ENCODE data around the gene ANGPTL8. TPM values are rescaled to one million over a fixed set of nuclear protein-coding genes. Genes with fewer than 3 reads are reported as not detected.

ANGPTL8 gene
- total and polyA plus RNA-seq, 4 donors = 32.4 to 107 (median 67.6) TPM

GRCh38 chr19:11281356-11282049 lies 42.1 kb downstream of the ANGPTL8 start (continued):
- TF ChIP-seq, protein P1, sequence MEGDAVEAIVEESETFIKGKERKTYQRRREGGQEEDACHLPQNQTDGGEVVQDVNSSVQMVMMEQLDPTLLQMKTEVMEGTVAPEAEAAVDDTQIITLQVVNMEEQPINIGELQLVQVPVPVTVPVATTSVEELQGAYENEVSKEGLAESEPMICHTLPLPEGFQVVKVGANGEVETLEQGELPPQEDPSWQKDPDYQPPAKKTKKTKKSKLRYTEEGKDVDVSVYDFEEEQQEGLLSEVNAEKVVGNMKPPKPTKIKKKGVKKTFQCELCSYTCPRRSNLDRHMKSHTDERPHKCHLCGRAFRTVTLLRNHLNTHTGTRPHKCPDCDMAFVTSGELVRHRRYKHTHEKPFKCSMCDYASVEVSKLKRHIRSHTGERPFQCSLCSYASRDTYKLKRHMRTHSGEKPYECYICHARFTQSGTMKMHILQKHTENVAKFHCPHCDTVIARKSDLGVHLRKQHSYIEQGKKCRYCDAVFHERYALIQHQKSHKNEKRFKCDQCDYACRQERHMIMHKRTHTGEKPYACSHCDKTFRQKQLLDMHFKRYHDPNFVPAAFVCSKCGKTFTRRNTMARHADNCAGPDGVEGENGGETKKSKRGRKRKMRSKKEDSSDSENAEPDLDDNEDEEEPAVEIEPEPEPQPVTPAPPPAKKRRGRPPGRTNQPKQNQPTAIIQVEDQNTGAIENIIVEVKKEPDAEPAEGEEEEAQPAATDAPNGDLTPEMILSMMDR (IDR thresholded peaks at IDR 0.05; ENCODE audit: low read depth, low read length, missing input control) = no peak
- no peak for TF ChIP-seq YY1 (IDR thresholded peaks at IDR 0.05)

GRCh38 chr19:11284515-11284914 lies 45.1 kb downstream of the ANGPTL8 start:
- no peak for DNase-seq (ENCODE audit: low spot score)
- Histone ChIP-seq H3K27ac (ENCODE audit: low read depth in 1 of 2, low read length in 2 of 2) (no peak overlapping the region), H3K36me3 (ENCODE audit: control insufficient read depth in 4 of 4, insufficient read depth in 3 of 4, low read depth in 1 of 4, low read length in 3 of 4) (no peaks in the 10 kb centered on the region), H3K9ac (ENCODE audit: low read depth in 1 of 2, low read length in 2 of 2) (no peak overlapping the region), H3K4me3 (ENCODE audit: low read depth in 1 of 3, low read length in 3 of 3) (no peak overlapping the region), H3K9me3 (ENCODE audit: control insufficient read depth in 4 of 4, low read length in 3 of 4) (no peaks in the 10 kb centered on the region), H3K27me3 (ENCODE audit: control insufficient read depth in 4 of 4, insufficient read depth in 4 of 4, low read length in 3 of 4) (no peaks in the 10 kb centered on the region), H3K4me1 (ENCODE audit: control insufficient read depth in 4 of 4, insufficient read depth in 4 of 4, low read length in 3 of 4) (no peaks in the 10 kb centered on the region)
- TF ChIP-seq FOXA1 (IDR thresholded peaks at IDR 0.05) (no peak), MAX (IDR thresholded peaks at IDR 0.05) (no peak), JUND (IDR thresholded peaks at IDR 0.05) (no peak), YY1 (IDR thresholded peaks at IDR 0.05) (no peak), HNF4G (IDR thresholded peaks at IDR 0.05) (no peak), FOXA2 (IDR thresholded peaks at IDR 0.05) (no peak), RXRA (IDR thresholded peaks at IDR 0.05) (no peak)
- TF ChIP-seq, protein P2, sequence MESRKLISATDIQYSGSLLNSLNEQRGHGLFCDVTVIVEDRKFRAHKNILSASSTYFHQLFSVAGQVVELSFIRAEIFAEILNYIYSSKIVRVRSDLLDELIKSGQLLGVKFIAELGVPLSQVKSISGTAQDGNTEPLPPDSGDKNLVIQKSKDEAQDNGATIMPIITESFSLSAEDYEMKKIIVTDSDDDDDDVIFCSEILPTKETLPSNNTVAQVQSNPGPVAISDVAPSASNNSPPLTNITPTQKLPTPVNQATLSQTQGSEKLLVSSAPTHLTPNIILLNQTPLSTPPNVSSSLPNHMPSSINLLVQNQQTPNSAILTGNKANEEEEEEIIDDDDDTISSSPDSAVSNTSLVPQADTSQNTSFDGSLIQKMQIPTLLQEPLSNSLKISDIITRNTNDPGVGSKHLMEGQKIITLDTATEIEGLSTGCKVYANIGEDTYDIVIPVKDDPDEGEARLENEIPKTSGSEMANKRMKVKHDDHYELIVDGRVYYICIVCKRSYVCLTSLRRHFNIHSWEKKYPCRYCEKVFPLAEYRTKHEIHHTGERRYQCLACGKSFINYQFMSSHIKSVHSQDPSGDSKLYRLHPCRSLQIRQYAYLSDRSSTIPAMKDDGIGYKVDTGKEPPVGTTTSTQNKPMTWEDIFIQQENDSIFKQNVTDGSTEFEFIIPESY (IDR thresholded peaks at IDR 0.05) = no peak
- TF ChIP-seq, protein P1 (IDR thresholded peaks at IDR 0.05; ENCODE audit: low read depth, low read length, missing input control) = no peak
- WGBS = 77% methylated on average over 6 of the region's 6 CpGs

DNA sequence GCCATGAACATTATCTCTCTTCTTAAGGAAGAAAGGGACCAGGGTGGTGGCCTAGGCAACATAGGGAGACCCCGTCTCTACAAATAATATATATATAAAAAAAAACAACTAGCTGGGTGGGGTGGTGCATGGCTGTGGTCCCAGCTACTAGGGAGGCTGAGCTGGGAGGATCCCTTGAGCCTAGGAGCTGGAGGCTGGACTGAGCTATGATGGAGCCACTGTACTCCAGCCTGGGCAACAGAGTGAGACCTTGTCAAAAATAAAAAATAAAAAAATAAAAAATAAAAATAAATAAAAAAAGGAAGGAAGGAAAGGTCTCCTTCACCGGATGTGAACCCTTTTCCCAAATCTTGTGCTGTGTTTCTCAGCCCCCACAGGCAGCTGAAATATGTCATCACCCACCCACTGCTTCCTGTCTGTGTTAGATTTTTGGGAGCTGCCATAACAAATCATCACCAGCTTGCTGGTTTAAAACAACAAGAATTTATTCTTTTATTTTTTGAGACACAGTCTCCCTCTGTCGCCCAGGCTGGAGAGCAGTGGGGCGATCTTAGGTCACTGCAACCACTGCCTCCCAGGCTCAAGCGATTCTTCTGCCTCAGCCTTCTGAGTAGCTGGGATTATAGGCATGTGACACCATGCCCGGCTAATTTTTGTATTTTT lies 47.0 kb downstream of the ANGPTL8 start:
- TF ChIP-seq NR2F2 (IDR thresholded peaks at IDR 0.05) (peak; percentile 79), RXRA (IDR thresholded peaks at IDR 0.05) (no peak), EGR1 (IDR thresholded peaks at IDR 0.05; ENCODE audit: low read depth in 2 of 2) (no peak), RAD21 (IDR thresholded peaks at IDR 0.05) (peak; percentile 60 to 61), GABPA (IDR thresholded peaks at IDR 0.05 in 1 of 2, conservative IDR thresholded peaks at IDR 0.05 in 1 of 2) (peak in 1 of 2 donors; percentile 28), TAF1 (conservative IDR thresholded peaks at IDR 0.05) (no peak), FOXA1 (IDR thresholded peaks at IDR 0.05) (no peak), FOXA2 (IDR thresholded peaks at IDR 0.05) (no peak), YY1 (IDR thresholded peaks at IDR 0.05) (no peak)
- TF ChIP-seq, protein P1 (IDR thresholded peaks at IDR 0.05; ENCODE audit: low read depth, low read length, missing input control) = no peak
- no peaks in the 10 kb centered on the region for H3K4me1 ChIP-seq (ENCODE audit: control insufficient read depth in 4 of 4, insufficient read depth in 4 of 4, low read length in 3 of 4)
- no peaks in the 10 kb centered on the region for H3K36me3 ChIP-seq (ENCODE audit: control insufficient read depth in 4 of 4, insufficient read depth in 3 of 4, low read depth in 1 of 4, low read length in 3 of 4)
- no peak for DNase-seq (ENCODE audit: low spot score)
- no peak overlapping the region for H3K27ac ChIP-seq (ENCODE audit: low read depth in 1 of 2, low read length in 2 of 2)
- H3K9me3 ChIP-seq (ENCODE audit: control insufficient read depth in 4 of 4, low read length in 3 of 4) = no peaks in the 10 kb centered on the region
- WGBS = 69% methylated on average over 6 of the region's 6 CpGs
- no peak overlapping the region for H3K9ac ChIP-seq (ENCODE audit: low read depth in 1 of 2, low read length in 2 of 2)
- H3K4me3 ChIP-seq (ENCODE audit: low read depth in 1 of 3, low read length in 3 of 3) = no peak overlapping the region
- H3K27me3 ChIP-seq (ENCODE audit: control insufficient read depth in 4 of 4, insufficient read depth in 4 of 4, low read length in 3 of 4) = no peaks in the 10 kb centered on the region
